HG02852 (cell line): ENCODE data around the gene IL11RA.
"Not testable (repeated sequence)": the region's sequence is repeated elsewhere in the genome, so short reads cannot be mapped to it uniquely, and the experiment has no call there.

Experiments
- ATAC-seq: cut with Tn5 transposase; IDR thresholded peaks from one replicate; pipeline ENCODE4 v1.9.1; 2021; ENCODE audit warnings: mild to moderate bottlenecking, moderate library complexity; ENCODE audit not compliant: unreplicated experiment

IL11RA gene

DNA sequence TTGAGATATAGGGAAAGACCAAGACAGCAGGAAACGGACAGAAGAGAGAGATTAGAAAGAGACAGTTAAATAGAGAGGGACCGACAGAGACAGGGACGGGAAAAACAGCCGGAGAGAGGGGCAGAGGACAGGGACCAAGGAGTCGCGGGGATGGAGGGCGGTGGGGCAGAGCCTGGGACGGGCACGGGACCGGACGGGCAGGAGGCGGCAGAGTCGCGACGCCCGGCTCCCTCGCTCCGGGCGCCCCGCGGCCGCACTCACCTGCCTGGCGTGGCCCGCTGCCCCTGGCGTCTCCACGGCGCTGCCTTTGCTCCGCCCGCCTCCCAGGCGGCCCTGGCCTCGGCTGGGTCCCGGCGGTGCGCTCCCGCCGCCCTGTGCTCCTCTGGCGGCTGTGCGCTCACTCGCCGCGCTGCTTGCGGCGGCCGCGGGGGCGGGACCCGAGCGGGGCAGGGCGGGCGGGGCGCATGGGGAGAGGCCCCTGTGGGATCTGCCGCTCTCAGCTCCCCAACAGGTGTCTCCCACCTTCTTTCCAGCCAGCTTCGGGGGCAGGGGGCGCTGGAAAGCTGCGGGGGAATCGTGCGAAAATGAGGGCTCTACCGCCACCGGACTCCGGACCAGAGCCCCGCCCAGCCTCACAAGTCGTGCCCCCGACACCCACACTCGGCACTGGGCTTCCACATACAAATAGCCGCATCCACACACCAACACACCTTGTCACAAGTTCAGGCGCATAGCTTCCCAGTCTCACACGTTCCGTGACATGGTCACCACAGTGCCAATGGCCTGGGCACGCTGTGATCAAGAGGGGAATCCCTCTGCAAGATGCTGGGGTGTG is 23.1 kb upstream of the IL11RA start, which contains the start of gene ARID3C:
ARID3C (minus strand) TSS at position 411 of the 835 bp plus-strand sequence. CDS start 1,052 bp downstream, outside the sequence.
- ATAC-seq, result no peak

- no peak for ATAC-seq
These were observed 22.5 kb upstream of the IL11RA start for GRCh38 chr9:34629491-34629808.

- ATAC-seq, result no peak
These were observed 21.4 kb upstream of the IL11RA start for GRCh38 chr9:34630402-34631154.

DNA sequence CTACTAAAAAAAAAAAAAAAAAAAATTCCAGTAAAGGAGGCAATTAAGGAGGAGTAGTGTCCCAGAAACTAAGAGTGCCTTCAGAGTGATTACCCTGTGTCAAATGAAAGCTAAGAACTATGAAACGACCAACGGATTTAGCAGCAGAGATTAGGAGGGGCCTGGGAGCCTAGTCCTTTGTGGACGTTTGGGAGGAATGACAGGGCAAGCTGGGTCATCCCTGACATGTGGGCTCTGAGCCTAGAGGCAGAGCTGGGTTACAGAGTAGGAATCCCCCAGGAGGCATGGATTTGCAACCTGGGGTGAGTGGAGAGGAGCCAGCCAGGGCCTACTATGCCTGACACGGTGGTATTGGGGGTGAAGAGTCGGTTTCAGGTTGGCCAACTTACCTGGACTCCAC is 18.8 kb upstream of the IL11RA start:
- ATAC-seq, result no peak

GRCh38 chr9:34633851-34634550 is 18.0 kb upstream of the IL11RA start:
- peak; percentile 36 for ATAC-seq

DNA sequence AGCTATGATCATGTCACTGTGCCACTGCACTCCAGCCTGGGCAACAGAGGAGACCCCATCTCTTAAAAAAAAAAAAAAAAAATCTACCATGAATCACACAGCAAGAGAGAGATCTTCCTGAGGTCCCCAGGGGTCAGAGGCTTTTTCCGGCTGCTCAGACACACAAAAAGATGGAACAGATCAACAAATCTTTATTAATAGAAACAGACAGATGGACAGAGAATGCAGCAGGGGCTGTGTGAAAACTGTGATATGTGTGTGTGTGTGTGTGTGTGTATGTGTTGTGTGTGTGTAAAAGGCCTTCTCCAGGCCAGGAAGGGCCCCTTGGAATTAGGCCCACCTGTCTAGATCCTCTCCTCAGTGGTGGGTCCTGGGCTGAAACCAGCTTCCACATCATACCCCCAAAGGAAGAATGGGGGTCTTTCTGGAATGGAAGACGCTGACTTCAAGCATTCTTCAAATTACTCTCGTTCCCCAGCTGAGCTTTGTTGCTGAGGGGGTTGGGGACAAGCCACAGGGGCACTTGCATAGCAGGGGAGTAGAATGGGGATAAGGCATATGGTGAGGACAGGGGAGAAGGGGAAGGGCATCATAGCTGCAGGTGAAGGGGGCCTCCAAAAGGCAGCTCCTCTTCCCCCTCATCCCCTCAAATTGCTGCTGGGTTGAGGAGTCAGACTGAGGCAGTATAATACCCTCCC is 17.3 kb upstream of the IL11RA start:
- no peak for ATAC-seq

- no peak for ATAC-seq
These were observed 16.4 kb upstream of the IL11RA start for GRCh38 chr9:34635556-34635955.

GRCh38 chr9:34636791-34637355 is 15.1 kb upstream of the IL11RA start:
- no peak for ATAC-seq

GRCh38 chr9:34637356-34638137 is 14.4 kb upstream of the IL11RA start, which contains the start of gene SIGMAR1:
Gene SIGMAR1, minus strand, starts transcription at chr9:34637787. Its CDS starts 90 bp downstream, at chr9:34637697.
- peak; percentile 82 for ATAC-seq

DNA sequence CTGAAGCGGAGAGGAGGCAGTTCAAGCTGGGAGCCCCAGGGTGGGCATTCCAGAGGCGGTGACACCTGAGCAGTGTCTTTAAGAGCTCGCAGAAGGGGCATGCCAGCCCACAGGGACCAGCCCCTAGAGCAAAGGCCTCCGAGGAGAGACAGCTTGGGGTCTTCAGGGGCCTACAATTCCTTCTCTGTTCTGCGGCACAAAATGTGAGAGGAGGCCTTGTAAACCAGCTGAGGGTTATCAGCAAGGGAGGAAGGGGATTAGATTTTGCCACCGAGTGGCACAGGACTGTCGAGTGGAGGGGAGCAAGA is 13.9 kb upstream of the IL11RA start:
- no peak for ATAC-seq

GRCh38 chr9:34639322-34639721 is 12.7 kb upstream of the IL11RA start:
- ATAC-seq, result not testable (repeated sequence)

DNA sequence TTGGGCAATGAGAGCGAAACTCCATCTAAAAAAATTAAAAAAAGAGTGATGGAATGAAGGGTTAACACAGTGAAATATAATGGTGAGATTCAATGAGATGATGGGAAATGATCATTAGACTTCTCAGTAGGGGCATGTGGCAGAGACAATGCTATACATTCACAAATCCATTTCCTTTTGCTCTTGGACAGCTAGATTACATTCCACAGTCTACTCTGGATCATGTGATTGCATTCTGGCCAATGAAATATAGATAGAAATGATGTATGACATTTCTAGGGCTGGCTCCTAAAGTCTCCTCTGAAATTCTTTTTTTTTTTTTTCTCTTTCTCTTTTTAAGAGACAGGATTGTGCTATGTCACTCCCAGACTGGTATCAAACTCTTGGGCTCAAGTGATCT is 9.3 kb upstream of the IL11RA start:
- no peak for ATAC-seq

DNA sequence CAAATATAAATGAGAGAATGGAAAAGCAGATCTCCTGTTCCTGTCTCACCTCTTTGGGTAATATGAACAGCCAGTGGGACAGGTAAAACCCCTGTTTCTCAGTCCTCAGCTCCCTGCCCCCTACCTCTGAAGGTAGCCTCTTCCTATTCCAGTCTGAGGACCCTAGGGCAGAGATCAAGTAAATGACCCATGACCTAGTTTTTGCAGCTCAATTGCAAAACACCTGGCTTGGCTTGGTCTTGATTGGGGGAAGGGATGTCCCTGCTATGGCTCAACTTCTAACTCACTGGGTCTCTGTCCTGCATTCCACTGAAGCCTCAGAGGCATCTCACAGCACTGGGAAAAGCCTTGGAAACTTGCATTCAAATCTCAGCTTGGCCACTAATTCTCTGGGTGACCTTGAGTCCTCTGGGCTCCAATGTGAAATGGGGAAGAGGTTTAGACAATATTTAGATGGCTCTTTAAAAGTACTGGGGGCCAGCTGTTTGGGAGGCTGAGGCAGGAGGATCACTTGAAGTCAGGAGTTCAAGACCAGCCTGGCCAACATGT is 7.1 kb upstream of the IL11RA start:
- ATAC-seq, result no peak

DNA sequence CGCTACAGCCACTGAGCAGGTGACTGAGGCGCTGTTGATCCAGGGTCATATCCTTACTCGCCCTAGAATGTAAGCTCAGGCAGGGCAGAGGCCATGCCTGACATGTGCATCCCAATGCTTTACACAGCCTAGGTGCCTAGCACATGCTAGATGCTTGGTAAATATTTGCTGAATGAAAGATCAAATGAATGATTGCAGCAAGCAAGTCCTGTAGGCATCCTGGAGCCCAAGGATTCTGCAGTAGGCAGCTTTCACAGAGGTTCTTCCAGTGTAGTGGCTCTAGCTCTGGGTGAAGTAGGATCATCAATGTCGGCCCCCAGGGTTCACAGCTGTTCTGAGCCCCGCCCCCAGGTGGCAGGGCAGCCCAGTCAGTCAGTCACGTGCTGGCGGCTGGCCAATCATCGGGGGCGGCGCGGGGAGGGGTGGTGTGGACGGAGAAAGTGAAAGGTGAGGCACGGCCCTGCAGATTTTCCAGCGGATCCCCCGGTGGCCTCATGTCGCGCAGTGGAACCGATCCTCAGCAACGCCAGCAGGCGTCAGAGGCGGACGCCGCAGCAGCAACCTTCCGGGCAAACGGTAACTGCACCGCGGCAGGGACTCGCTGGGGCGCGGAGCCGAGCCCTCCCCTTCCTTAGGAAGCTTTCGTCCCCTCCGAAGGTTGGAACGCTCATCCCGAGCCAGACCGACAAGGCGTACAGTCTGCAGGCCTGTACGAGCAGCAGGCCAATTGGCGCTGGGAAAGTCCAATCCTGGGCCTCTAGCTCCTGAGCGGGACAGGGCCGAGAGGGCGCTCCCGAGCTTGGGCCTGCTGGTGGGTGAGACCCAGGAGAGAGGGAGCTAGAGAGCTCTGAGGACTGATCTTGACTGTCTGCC is 5.5 kb upstream of the IL11RA start, which contains the start of gene GALT:
GALT (plus strand) TSS at position 465 of the 873 bp plus-strand sequence; CDS start at position 495, 30 bp downstream.
- peak; percentile 85 for ATAC-seq

- peak; percentile 16 for ATAC-seq
These were observed 4.9 kb upstream of the IL11RA start for GRCh38 chr9:34647084-34647403.

GRCh38 chr9:34647651-34648050 is 4.3 kb upstream of the IL11RA start:
- no peak for ATAC-seq

DNA sequence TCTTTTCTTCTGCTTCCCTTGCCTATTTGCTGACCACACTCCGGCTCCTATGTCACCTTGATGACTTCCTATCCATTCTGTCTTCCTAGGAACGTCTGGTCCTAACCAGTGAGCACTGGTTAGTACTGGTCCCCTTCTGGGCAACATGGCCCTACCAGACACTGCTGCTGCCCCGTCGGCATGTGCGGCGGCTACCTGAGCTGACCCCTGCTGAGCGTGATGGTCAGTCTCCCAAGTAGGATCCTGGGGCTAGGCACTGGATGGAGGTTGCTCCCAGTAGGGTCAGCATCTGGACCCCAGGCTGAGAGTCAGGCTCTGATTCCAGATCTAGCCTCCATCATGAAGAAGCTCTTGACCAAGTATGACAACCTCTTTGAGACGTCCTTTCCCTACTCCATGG is 3.3 kb upstream of the IL11RA start:
- ATAC-seq, result no peak

DNA sequence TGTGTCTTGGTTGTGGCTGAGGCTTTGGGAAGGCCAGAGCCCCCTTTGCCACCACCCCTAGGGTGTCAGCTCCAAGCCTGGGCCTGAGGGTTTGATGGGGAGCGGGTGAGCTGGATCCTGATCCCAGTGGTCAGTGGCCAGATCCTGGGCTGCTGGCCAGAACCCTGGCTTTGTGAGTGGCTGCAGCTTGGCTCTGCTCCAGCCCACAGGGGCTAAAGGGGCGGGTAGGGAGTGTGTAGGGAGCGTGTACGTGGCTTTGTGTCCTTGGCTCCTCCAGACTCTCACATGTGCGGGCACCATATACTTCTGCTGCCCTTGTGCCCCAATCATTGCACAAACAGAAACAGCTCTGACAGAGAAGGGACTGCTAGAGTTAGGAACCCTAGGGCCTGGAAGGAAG is 1.2 kb upstream of the IL11RA start:
- no peak for ATAC-seq

DNA sequence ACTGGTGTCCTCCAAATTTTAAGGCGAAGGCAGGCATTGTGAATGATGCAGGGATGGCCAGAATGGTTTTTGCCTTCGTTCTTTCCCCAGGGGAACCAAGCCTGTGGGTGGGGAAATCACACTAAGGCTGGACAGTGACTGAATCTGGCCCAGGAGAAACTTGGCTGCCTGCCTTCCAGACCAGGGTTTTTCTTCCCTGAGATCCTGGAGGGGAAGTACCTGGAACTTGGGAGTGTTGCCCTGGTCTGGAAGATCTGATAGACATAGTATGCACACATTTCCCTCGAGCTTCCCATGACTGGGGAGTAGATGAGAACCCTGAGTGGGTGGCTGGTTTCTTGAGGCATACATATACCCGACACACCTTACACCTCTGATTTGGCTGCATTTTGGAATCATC is 664 bp upstream of the IL11RA start:
- ATAC-seq, result no peak
